ENCODE measurements around the gene ERCC5. TPM values are rescaled to one million over a fixed set of nuclear protein-coding genes. Genes with fewer than 3 reads are reported as not detected.

ERCC5 gene
- total RNA-seq, 1 experiment from 2014 or later = 21.9 TPM

GRCh38 chr13:102872531-102872930 is 26.7 kb downstream of the ERCC5 start:
- in situ Hi-C loops (cut with HindIII; ENCODE audit: low pct_unique_long_range_greater_than_20kb, low sequenced_read_pairs) = no loop called here
- DNase-seq (ENCODE audit: low read depth) = no peak

GRCh38 chr13:102873653-102874052 is 27.8 kb downstream of the ERCC5 start:
- DNase-seq (ENCODE audit: low read depth) = no peak
- in situ Hi-C loops (cut with HindIII; ENCODE audit: low pct_unique_long_range_greater_than_20kb, low sequenced_read_pairs) = no loop called here

DNA sequence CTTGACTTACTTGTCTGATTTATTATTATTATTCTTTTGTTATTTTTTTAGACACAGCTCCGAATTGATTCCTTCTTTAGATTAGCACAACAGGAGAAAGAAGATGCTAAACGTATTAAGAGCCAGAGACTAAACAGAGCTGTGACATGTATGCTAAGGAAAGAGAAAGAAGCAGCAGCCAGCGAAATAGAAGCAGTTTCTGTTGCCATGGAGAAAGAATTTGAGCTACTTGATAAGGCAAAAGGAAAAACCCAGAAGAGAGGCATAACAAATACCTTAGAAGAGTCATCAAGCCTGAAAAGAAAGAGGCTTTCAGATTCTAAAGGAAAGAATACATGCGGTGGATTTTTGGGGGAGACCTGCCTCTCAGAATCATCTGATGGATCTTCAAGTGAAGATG is 29.4 kb downstream of the ERCC5 start:
- no peak for DNase-seq (ENCODE audit: low read depth)
- in situ Hi-C loops (cut with HindIII; ENCODE audit: low pct_unique_long_range_greater_than_20kb, low sequenced_read_pairs) = no loop called here

- DNase-seq (ENCODE audit: low read depth) = no peak
- in situ Hi-C loops (cut with HindIII; ENCODE audit: low pct_unique_long_range_greater_than_20kb, low sequenced_read_pairs) = no loop called here
Observed at GRCh38 chr13:102877303-102877702, 31.5 kb downstream of the ERCC5 start.

GRCh38 chr13:102878481-102878880 is 32.6 kb downstream of the ERCC5 start:
- in situ Hi-C loops (cut with HindIII; ENCODE audit: low pct_unique_long_range_greater_than_20kb, low sequenced_read_pairs) = no loop called here
- DNase-seq (ENCODE audit: low read depth) = no peak

- in situ Hi-C loops (cut with HindIII; ENCODE audit: low pct_unique_long_range_greater_than_20kb, low sequenced_read_pairs) = no loop called here
- DNase-seq (ENCODE audit: low read depth) = no peak
Observed at GRCh38 chr13:102879793-102880499, 34.1 kb downstream of the ERCC5 start.

- no peak for DNase-seq (ENCODE audit: low read depth)
- in situ Hi-C loops (cut with HindIII; ENCODE audit: low pct_unique_long_range_greater_than_20kb, low sequenced_read_pairs) = no loop called here
Observed at GRCh38 chr13:102881819-102882686, 36.2 kb downstream of the ERCC5 start.

DNA sequence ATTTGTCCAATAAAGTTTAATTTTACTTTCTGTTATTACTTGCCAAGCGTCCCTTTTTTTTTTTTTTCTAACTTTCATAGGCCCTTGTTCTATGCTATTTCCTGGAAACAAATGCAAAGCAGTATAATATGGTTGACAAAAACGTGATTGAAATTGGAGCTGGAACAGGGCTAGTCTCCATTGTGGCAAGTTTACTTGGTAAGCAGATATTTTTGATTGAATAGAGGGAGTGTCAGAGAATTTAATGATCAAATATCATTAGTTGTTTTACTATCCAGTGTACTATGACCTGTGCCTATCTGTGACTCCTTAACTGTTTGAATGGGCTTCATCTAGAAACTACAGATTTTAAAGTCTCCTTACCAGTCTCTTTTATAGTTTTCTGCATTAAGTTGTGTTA is 46.7 kb downstream of the ERCC5 start:
- DNase-seq (ENCODE audit: low read depth) = no peak
- in situ Hi-C loops (cut with HindIII; ENCODE audit: low pct_unique_long_range_greater_than_20kb, low sequenced_read_pairs) = no loop called here

- no peak for DNase-seq (ENCODE audit: low read depth)
- in situ Hi-C loops (cut with HindIII; ENCODE audit: low pct_unique_long_range_greater_than_20kb, low sequenced_read_pairs) = no loop called here
Observed at GRCh38 chr13:102897371-102898138, 51.7 kb downstream of the ERCC5 start.

- no peak for DNase-seq (ENCODE audit: low read depth)
- in situ Hi-C loops (cut with HindIII; ENCODE audit: low pct_unique_long_range_greater_than_20kb, low sequenced_read_pairs) = no loop called here
Observed at GRCh38 chr13:102900193-102900608, 54.4 kb downstream of the ERCC5 start.

DNA sequence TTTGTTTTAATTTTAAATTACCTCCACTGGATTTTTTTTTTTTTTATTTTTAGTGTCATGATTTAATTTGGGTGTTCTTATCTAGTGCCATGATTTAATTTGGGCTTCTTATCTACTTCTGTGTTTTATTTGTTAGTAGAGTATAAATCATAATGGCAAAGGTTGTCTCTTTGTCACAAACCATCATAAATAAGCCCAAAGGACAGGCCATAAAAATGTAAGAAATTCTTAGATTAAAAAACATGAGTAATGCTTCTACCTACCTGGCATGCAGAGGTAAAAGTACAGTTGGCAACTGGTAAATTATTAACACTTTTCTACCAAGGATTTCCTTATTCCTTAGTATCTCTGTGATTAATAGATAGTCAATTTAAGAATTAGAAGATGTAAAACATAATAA is 55.2 kb downstream of the ERCC5 start:
- in situ Hi-C loops (cut with HindIII; ENCODE audit: low pct_unique_long_range_greater_than_20kb, low sequenced_read_pairs) = no loop called here
- DNase-seq (ENCODE audit: low read depth) = no peak

DNA sequence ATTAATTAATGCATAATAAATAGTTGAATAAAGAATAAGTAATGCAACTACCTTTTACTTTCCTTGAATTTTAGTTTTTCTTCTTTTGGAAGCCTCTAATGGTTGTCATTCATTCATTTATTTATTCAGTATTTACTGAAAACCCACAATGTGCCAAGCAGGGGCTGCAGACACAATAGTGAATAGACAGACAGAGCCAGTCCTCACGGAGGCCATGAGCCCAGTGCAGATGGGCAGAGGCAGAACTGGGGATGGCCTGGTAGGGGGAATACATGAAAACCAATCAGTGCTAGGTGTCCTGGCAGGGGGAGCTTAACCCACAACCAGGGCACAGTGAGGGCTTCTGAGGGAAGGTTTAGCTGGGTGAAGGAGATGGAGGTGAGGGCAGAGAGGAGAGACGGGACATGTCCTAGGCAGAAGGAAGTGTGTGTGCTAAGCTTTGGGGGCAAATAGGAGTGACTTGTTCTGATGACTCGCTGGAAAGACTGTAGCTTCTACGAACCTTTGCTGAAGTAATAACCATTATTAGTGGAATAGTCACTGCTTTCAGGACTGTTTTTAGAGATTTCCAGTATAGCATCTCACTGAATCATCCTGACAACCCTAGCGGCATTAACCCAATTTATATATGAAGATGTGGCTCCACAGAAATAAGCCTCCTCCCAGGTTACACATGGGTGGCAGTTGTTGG is 55.9 kb downstream of the ERCC5 start:
- in situ Hi-C loops (cut with HindIII; ENCODE audit: low pct_unique_long_range_greater_than_20kb, low sequenced_read_pairs) = no loop called here
- no peak for DNase-seq (ENCODE audit: low read depth)

GRCh38 chr13:102902789-102903347 is 57.0 kb downstream of the ERCC5 start:
- DNase-seq (ENCODE audit: low read depth) = no peak
- in situ Hi-C loops (cut with HindIII; ENCODE audit: low pct_unique_long_range_greater_than_20kb, low sequenced_read_pairs) = no loop called here

DNA sequence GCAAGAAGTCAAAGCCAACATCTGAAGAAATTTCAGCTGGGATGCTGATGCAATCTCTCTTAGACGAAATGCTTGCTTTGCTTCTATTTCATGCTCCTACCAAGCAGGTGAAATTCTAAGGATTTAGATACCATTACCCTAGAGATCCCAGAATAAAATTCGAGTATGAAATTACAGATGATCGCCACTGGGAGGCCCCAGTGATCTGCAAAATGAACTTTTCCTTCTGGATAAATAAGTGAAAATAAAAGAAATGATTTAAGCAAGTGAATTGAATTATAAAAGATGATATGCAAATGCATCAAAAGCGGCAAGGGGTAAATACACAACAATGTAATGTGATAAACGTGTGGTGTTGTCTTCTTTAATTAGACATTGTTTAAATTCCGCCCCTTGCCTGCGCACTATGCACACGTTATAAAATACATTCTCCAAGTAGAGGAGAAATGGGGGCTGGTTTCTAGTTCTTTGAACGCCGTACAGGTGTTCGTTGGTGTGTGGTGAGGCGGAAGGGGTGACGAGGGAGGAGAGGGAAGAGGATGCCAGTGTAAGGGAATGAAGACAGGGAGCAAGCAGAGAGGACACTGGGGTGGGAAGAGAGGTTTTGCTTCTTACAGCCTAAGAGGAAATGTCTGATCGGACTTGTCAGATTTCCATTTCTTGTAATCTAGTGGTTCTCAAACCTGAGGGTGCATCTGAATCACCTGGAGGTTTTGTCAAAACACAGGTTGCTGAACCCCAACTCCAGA is 58.0 kb downstream of the ERCC5 start:
- DNase-seq (ENCODE audit: low read depth) = peak; percentile 8
- in situ Hi-C loops (cut with HindIII; ENCODE audit: low pct_unique_long_range_greater_than_20kb, low sequenced_read_pairs) = no loop called here

DNA sequence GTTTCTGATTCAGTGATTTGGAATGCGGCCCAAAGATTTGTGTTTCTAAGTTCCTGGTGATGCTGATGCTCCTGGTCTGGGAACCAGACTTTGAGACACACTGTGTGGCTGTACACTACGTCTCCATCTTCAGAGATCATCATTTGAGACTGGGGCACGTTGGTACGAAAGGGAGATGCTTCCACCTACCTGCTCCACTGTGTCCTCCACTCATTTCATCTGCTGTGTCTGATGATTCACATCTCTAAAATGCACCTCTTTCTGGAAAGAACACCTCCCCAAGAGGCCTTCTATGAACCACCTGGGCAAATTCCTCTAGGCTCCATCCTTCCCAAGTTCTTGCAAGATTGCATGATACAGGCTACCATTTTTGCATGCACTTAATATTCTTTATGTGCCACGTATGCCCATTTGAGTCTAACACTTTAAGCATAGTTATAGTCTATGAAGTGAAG is 58.6 kb downstream of the ERCC5 start:
- DNase-seq (ENCODE audit: low read depth) = no peak
- in situ Hi-C loops (cut with HindIII; ENCODE audit: low pct_unique_long_range_greater_than_20kb, low sequenced_read_pairs) = no loop called here

GRCh38 chr13:102905905-102906771 is 60.3 kb downstream of the ERCC5 start:
- in situ Hi-C loops (cut with HindIII; ENCODE audit: low pct_unique_long_range_greater_than_20kb, low sequenced_read_pairs) = no loop called here
- DNase-seq (ENCODE audit: low read depth) = no peak
